HG02763 (cell line): Measurements from ENCODE around the gene STH.

Source experiments
- ATAC-seq: cut with Tn5 transposase; IDR thresholded peaks from one replicate; pipeline ENCODE4 v1.9.1; 2021; ENCODE audit warnings: mild to moderate bottlenecking, moderate library complexity; ENCODE audit not compliant: unreplicated experiment

The STH gene

GRCh38 chr17:45983614-45984310 is 15.3 kb upstream of the STH start:
- no peak for ATAC-seq

DNA sequence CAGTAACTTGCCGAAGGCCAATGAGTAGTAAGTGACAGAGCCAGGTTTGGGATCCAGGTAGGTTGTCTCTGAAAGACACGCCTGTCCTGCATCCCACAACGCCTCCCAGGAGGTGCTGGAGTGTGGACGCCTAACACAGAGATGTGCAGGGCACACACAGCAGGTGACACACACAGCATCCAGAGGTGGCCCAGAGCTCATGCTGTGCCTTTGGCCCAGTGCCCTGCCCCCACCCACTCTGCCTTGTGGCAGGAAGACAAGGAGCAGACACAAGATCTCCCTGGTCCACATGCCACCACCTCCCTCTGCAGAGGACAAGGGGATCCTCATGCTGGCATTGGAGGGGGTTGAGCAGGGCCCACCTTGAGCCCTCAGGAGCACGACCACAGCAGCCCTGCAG is 14.7 kb upstream of the STH start:
- ATAC-seq: no peak

DNA sequence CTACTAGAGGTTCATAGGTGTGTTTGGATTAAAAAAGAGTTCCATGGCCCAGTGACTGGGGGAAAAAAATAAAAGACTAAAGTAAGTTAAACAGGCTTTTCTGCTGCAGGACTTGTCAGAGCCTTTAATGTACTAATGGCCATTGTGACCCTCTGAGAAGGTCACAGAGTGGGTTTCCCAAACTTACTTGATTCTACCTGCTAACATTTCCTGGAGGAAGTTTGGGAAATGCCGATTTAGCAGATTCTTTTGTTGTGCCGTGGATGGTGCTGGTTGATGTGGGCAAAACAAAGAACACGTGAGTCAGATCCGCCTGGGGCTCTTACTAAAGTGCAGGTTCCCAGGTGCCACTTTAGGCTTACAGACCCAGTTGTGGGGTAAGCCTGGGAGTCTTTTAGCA is 13.6 kb upstream of the STH start:
- ATAC-seq: no peak

GRCh38 chr17:45986056-45986455 is 13.0 kb upstream of the STH start:
- ATAC-seq: no peak

DNA sequence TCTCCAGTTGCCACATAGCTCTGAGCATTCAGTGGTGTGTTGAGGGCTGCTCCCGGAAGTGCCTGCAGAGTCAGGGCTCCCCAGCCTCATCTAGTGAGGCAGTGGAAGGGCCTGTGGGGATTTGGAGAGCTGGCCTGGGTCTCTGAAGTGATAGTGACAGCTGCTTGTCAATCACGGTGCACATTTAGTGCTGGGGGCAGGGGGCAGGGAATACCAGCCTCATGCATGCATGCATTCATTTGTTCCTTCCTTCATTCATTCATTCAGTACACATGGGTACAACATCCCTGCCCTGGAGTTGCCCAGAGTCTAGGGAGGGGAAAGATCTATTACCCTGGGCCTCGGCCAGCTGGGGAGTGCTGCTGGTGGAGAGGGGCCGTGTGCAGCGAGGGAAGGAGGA is 11.3 kb upstream of the STH start:
- no peak for ATAC-seq

- ATAC-seq: no peak
Observed at GRCh38 chr17:45989759-45990158, 9.3 kb upstream of the STH start.

GRCh38 chr17:45990886-45991285 is 8.2 kb upstream of the STH start:
- ATAC-seq: no peak

DNA sequence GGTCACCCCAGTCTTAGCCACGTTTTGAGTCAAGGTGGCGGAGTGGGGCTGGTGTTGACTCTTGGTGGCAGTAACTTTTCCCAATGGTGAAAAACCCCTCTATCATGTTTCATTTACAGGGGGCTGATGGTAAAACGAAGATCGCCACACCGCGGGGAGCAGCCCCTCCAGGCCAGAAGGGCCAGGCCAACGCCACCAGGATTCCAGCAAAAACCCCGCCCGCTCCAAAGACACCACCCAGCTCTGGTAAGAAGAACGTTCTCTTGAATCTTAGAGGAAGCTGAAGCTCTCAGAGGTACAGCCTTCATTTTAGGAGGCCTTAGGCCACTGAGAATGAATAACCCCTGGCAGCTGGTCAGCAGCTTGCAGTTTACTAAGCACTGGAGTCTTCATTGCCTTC is 7.7 kb upstream of the STH start:
- ATAC-seq: no peak

DNA sequence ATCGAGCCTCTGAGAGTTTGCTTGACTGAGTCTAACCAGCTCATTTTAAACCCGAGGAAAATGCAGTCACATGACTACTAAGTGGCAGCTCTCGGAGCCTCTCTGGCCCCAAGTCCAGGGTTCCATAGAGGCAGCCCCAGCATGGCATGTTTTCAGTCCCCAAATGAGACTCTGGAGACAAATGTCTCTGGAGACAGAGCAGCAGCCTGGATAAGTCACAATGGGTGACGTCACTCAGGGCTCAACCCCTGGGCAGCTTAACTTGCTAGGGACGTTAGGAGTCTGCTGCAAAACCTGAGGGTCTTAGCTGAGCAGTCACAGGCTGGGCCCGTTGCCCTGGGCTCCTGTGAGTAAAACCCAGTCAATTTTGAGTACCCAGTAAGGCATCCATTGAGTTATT is 6.9 kb upstream of the STH start:
- no peak for ATAC-seq

GRCh38 chr17:45992904-45993303 is 6.1 kb upstream of the STH start:
- ATAC-seq: no peak

GRCh38 chr17:45993962-45994627 is 5.0 kb upstream of the STH start:
- ATAC-seq: no peak

GRCh38 chr17:45994987-45995386 is 4.1 kb upstream of the STH start:
- ATAC-seq: no peak

GRCh38 chr17:45995627-45996270 is 3.3 kb upstream of the STH start:
- no peak for ATAC-seq

- ATAC-seq: no peak
Observed at GRCh38 chr17:45996282-45996937, 2.6 kb upstream of the STH start.

DNA sequence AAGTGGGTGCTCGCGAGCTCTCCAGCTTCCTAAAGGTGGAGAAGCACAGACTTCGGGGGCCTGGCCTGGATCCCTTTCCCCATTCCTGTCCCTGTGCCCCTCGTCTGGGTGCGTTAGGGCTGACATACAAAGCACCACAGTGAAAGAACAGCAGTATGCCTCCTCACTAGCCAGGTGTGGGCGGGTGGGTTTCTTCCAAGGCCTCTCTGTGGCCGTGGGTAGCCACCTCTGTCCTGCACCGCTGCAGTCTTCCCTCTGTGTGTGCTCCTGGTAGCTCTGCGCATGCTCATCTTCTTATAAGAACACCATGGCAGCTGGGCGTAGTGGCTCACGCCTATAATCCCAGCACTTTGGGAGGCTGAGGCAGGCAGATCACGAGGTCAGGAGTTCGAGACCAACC is 1.9 kb upstream of the STH start:
- no peak for ATAC-seq

DNA sequence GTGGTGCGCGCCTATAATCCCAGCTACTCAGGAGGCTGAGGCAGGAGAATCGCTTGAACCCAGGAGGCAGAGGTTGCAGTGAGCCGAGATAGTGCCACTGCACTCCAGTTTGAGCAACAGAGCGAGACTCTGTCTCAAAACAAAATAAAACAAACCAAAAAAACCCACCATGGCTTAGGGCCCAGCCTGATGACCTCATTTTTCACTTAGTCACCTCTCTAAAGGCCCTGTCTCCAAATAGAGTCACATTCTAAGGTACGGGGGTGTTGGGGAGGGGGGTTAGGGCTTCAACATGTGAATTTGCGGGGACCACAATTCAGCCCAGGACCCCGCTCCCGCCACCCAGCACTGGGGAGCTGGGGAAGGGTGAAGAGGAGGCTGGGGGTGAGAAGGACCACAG is 1.4 kb upstream of the STH start:
- ATAC-seq: no peak

DNA sequence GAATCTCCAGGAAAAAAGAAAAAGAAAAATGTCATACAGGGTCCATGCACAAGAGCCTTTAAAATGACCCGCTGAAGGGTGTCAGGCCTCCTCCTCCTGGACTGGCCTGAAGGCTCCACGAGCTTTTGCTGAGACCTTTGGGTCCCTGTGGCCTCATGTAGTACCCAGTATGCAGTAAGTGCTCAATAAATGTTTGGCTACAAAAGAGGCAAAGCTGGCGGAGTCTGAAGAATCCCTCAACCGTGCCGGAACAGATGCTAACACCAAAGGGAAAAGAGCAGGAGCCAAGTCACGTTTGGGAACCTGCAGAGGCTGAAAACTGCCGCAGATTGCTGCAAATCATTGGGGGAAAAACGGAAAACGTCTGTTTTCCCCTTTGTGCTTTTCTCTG is 845 bp downstream of the STH start:
- ATAC-seq: no peak

DNA sequence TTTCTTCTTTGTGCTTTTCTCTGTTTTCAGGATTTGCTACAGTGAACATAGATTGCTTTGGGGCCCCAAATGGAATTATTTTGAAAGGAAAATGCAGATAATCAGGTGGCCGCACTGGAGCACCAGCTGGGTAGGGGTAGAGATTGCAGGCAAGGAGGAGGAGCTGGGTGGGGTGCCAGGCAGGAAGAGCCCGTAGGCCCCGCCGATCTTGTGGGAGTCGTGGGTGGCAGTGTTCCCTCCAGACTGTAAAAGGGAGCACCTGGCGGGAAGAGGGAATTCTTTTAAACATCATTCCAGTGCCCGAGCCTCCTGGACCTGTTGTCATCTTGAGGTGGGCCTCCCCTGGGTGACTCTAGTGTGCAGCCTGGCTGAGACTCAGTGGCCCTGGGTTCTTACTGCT is 1.2 kb downstream of the STH start:
- no peak for ATAC-seq

GRCh38 chr17:46000757-46001156 is 1.7 kb downstream of the STH start:
- ATAC-seq: no peak

- ATAC-seq: no peak
Observed at GRCh38 chr17:46001390-46002310, 2.6 kb downstream of the STH start.
